Measurements from ENCODE around the gene IRS1. TPM values are rescaled to one million over a fixed set of nuclear protein-coding genes. Genes with fewer than 3 reads are reported as not detected.
A peak's percentile ranks its signal among the peaks of the same experiment; 100 is the strongest.

The IRS1 gene
- total RNA-seq, 1 experiment from 2014 or later, result 15.0 TPM

- no peak overlapping the region for H3K18ac ChIP-seq (ENCODE audit: insufficient read length, low read depth, low read length)
- H2AFZ ChIP-seq (ENCODE audit: low read length), result no peak overlapping the region
- TF ChIP-seq CTCF (conservative IDR thresholded peaks at IDR 0.05), result no peak
- no peak overlapping the region for H3K27ac ChIP-seq (ENCODE audit: insufficient read length, low read depth, low read length)
- peaks cover 5% of the 10 kb centered on the region for H3K79me1 ChIP-seq (ENCODE audit: insufficient read depth, low read depth, low read length, poor library complexity, severe bottlenecking)
- H4K20me1 ChIP-seq (ENCODE audit: control insufficient read depth, insufficient read depth, insufficient read length), result no peaks in the 10 kb centered on the region
- H3K36me3 Mint-ChIP-seq (ENCODE audit: insufficient read depth in 1 of 3, low read depth in 3 of 3), result peaks cover 23 to 36% (median 34%) of the 10 kb centered on the region in 3 experiments
- H3K4me1 Mint-ChIP-seq, result peaks cover 42 to 58% of the 10 kb centered on the region in 2 experiments
- no peak overlapping the region for H2BK5ac ChIP-seq (ENCODE audit: insufficient read length, low read length)
- H4K5ac ChIP-seq (ENCODE audit: insufficient read length, low read depth, low read length), result no peak overlapping the region
- H4K91ac ChIP-seq (ENCODE audit: insufficient read length, low read depth, low read length), result no peak overlapping the region
- no peak overlapping the region for H4K8ac ChIP-seq (replicated peaks; ENCODE audit: insufficient read length, low read depth, low read length)
- peaks cover 8% of the 10 kb centered on the region; the same call in 1 of the 2 replicates for H3K79me2 ChIP-seq (ENCODE audit: insufficient read depth, low read length)
- no peaks in the 10 kb centered on the region for H3K9me3 ChIP-seq (ENCODE audit: control insufficient read depth, low read depth, low read length)
- H3K56ac ChIP-seq (ENCODE audit: insufficient read length, low read depth, low read length), result no peak overlapping the region
- H3K14ac ChIP-seq (ENCODE audit: insufficient read depth, low read length), result no peak overlapping the region
- H3K4ac ChIP-seq (ENCODE audit: low read depth, low read length), result no peak overlapping the region
- H3K27me3 Mint-ChIP-seq (ENCODE audit: low read depth), result peaks cover 1% of the 10 kb centered on the region; the same call in 1 of the 2 replicates
- H2AK5ac ChIP-seq (ENCODE audit: insufficient read length, low read length), result no peak overlapping the region
- peak; percentile 38 for DNase-seq
- peaks cover 2% of the 10 kb centered on the region; the same call in 1 of the 2 replicates for H3K4me1 ChIP-seq (ENCODE audit: insufficient read depth, low read length)
- peaks cover 0 to 4% of the 10 kb centered on the region in 2 experiments; a peak in 3 of 5 replicates for H3K9me3 Mint-ChIP-seq
- no peak overlapping the region for H2BK120ac ChIP-seq (ENCODE audit: low read depth, low read length, poor library complexity, severe bottlenecking)
- peak overlapping the region; percentile 84 to 88 for H3K4me3 Mint-ChIP-seq
- H2BK12ac ChIP-seq (ENCODE audit: insufficient read length, low read depth, low read length), result no peak overlapping the region
- H3K4me2 ChIP-seq (ENCODE audit: insufficient read depth, insufficient read length, low read length), result no peak overlapping the region
- H3T11ph ChIP-seq (ENCODE audit: low read length), result no peak overlapping the region
- H2BK20ac ChIP-seq (ENCODE audit: low read depth, low read length, poor library complexity, severe bottlenecking), result no peak overlapping the region
- H3K27me3 ChIP-seq (ENCODE audit: insufficient read depth, low read length), result no peaks in the 10 kb centered on the region
- no peak overlapping the region; a peak in 1 of 7 replicates for H3K27ac Mint-ChIP-seq
- H3K9ac ChIP-seq (ENCODE audit: extremely low read depth, insufficient read length, low read length), result no peak overlapping the region
- no peak overlapping the region for H2BK15ac ChIP-seq (ENCODE audit: low read depth, low read length)
- peaks cover 25% of the 10 kb centered on the region for H3K23me2 ChIP-seq (ENCODE audit: insufficient read length, low read depth, low read length, poor library complexity, severe bottlenecking)
- whole genome bisulfite sequencing (ENCODE audit: extremely low coverage, insufficient read length, low lambda C conversion rate), result no CpG with 5 or more reads among the region's 50 CpGs
- no peak overlapping the region for H3K23ac ChIP-seq (ENCODE audit: insufficient read length, low read depth, low read length)
These were observed 2.2 kb downstream of the IRS1 start for GRCh38 chr2:226797289-226797988.

Data from H9 (cell line).